ENCODE results near the gene TSPAN5.

DNA sequence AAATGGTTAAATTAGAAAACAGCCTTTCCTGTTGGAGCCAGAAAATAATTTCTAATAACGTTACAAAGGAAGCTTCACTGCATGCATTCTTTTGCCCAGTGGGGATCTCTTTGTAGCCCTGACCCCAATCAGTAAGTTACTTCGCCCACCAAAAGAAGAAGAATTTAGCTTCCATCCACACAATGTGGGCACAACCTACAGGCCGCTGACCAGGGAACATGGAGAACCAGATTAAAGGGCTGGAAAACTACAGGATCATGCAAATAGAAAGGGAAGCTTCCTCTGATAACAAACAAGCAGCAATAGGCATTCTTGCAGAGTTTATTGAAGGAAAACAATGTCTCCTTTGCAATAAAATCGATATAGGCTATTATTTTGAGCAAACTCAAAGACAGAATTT lies 21.3 kb upstream of the TSPAN5 start:
- TF ChIP-seq, protein P1, sequence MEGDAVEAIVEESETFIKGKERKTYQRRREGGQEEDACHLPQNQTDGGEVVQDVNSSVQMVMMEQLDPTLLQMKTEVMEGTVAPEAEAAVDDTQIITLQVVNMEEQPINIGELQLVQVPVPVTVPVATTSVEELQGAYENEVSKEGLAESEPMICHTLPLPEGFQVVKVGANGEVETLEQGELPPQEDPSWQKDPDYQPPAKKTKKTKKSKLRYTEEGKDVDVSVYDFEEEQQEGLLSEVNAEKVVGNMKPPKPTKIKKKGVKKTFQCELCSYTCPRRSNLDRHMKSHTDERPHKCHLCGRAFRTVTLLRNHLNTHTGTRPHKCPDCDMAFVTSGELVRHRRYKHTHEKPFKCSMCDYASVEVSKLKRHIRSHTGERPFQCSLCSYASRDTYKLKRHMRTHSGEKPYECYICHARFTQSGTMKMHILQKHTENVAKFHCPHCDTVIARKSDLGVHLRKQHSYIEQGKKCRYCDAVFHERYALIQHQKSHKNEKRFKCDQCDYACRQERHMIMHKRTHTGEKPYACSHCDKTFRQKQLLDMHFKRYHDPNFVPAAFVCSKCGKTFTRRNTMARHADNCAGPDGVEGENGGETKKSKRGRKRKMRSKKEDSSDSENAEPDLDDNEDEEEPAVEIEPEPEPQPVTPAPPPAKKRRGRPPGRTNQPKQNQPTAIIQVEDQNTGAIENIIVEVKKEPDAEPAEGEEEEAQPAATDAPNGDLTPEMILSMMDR (IDR thresholded peaks at IDR 0.05 in 8 of 11, conservative IDR thresholded peaks at IDR 0.05 in 3 of 11) = no peak
- TF ChIP-seq POLR2AphosphoS5 (IDR thresholded peaks at IDR 0.05) (no peak), POLR2A (IDR thresholded peaks at IDR 0.05) (no peak)
